DMS114 treated with DMSO at 0.1 percent for 48 hours (cell line): Measurements from ENCODE around the gene CLCN7.
A peak's percentile ranks its signal among the peaks of the same experiment; 100 is the strongest.

Experiments used
- DNase-seq: peaks from one replicate; lab custom pipeline; 2025; ENCODE audit not compliant: unreplicated experiment; lab: John Stamatoyannopoulos, UW

CLCN7 gene, protein sequence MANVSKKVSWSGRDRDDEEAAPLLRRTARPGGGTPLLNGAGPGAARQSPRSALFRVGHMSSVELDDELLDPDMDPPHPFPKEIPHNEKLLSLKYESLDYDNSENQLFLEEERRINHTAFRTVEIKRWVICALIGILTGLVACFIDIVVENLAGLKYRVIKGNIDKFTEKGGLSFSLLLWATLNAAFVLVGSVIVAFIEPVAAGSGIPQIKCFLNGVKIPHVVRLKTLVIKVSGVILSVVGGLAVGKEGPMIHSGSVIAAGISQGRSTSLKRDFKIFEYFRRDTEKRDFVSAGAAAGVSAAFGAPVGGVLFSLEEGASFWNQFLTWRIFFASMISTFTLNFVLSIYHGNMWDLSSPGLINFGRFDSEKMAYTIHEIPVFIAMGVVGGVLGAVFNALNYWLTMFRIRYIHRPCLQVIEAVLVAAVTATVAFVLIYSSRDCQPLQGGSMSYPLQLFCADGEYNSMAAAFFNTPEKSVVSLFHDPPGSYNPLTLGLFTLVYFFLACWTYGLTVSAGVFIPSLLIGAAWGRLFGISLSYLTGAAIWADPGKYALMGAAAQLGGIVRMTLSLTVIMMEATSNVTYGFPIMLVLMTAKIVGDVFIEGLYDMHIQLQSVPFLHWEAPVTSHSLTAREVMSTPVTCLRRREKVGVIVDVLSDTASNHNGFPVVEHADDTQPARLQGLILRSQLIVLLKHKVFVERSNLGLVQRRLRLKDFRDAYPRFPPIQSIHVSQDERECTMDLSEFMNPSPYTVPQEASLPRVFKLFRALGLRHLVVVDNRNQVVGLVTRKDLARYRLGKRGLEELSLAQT

DNA sequence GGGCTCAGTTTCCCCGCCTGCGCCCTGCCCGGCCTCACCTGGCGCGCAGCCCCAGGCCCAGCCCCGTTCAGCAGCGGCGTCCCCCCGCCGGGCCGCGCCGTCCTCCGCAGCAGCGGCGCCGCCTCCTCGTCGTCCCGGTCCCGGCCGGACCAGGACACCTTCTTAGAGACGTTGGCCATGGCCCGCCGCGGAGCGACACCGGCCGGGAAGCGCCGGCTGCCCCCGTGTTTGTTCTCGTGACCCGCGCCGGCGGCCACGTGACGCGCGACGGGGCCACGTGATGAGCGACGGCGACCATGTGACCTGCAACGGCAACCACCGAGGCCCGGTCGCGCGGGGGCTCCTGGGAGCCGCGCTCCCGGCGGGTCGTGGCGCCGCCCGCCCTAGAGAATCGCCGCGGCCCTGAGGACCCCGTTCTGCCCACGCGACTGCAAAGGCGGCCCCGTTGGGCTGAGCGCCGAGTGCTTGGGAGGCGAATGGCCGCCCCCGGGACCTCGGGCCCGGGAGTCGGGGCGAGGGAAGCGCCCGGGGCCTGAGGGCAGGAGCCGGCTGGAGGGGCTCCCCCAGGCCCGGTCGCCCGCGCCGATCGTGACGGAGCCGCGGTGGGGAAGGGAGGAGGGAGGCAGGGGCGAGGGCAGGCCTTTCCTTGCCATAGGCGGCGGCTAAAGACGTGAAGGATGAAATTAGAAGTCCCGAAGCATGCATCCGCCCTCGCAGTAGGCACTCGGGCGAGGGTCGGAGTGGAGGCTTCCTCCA is at the start of gene CLCN7:
Gene CLCN7 (minus strand): TSS at position 233 of the 756 bp plus-strand sequence. CDS start 54 bp downstream, at position 179.
- DNase-seq: peak; percentile 46

DNA sequence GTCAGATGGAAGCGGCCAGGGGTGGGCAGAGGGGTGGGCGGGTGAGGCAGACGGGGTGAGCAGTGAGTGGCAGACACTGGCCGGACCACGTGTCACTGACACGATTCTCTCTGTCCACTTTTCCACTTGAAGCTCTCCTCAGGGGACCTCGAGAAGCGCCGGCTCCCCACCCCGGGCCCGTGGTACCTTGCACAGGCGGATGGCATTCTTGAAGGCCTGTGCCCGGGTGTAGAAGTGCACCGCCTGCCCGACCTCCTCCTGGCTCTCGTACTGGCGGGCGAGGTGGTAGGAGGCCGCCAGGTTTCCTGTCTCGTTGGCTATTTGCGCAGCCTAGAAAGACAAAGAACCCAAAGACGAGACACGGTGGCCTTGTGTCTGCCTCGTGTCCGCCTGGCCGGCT is 49.5 kb upstream of the CLCN7 start:
- DNase-seq: no peak

DNA sequence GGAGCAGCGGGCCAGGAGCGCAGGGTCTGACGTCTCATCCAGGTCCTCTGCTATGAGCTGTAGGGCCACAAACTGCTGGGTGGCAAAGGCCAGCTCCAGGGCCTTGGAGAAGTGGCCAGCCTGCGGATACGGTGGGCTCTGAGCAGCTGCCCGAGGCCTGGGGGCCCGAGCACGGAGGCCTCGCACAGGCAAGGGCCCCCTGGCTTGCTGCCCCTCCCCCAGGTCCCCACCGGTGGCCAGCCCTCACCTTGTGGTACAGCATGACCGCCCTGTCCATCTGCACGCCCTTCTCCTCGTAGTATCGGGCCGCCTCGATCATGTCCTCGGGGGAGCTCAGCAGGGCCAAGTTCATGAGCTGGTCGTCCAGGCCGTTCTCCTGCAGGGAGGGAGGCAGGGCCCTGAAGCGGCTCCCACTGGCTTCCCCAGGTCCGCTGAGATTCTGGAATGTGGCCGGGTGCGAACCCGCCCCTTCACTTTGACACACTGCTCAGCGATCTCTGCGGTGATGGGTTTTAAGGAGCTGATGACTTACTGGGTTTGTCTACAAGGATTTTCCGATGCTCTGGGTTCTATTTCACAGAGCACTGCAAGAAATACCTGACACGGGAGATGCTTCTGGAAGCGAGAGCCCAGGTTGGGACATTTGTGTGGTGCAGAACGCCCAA is 48.9 kb upstream of the CLCN7 start:
- DNase-seq: no peak

DNA sequence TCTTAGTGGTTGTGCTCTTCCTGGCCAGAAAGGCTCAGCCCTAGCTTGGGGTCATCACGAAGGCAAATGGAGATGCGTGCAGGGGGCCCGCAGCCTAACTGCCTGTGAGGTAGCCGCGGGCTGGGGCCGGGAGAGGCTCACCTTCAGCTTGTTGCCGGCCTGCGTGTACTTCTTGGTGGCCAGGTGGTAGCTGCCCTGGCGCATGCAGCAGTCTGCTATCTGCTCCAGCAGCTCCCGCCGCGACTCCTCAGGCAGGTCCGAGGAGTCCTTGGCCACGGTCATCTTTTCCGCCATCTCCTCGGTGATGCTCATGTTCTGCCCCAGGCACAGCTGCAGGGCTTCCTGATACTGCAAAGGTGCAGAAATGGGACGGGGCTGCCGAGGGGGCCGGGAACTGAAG is 45.6 kb upstream of the CLCN7 start:
- DNase-seq: no peak

- no peak for DNase-seq
Measured at GRCh38 chr16:1519831-1520230, 45.0 kb upstream of the CLCN7 start.

DNA sequence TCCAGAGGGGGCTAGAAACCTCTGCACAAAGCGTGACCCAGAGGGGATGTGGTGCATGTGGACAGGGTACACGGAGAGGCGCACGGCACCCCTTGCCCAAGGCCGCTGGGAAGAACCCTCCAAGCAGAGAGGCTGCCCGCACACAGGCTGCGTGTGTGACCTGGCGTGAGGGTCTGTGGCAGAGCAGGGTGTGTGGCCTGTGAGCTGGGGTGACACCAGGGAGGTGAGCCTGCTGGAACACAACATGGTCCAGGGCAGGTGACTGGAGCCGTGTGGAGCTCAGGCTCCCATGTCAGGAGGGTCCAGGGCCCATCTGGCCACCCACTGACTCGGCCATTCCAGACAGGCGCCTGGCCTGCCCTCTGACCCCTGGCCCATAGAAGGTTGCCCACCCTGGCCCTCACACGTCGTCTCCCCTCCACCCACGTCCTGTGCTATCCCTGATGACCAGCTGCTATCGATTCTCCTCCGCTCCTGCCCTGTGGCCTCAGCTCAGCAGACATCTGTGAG is 43.9 kb upstream of the CLCN7 start:
- no peak for DNase-seq

- DNase-seq: no peak
Measured at GRCh38 chr16:1514507-1514906, 39.7 kb upstream of the CLCN7 start.

- no peak for DNase-seq
Measured at GRCh38 chr16:1512774-1513173, 37.9 kb upstream of the CLCN7 start.

- no peak for DNase-seq
Measured at GRCh38 chr16:1511662-1512569, 37.1 kb upstream of the CLCN7 start.

DNA sequence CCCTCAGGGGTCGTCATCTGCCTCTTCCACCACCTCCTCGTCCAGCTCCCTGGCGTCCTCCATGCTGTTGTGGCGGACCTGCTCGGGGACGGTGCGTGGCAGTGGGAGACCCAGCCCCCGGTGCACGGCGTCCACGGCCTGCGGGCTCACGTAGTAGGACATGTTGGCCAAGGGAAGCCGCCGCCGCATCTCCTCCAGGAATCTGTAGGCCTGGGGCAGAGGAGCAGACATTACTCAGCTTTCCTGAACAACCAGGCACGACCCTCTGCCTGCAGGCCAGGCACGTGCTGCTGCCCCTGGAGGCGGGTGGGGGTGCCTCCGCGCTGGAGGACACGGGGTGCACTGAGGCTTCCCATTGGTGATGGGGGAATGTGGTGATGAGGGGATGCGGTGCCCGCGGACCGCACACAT is 36.1 kb upstream of the CLCN7 start:
- no peak for DNase-seq

- DNase-seq: no peak
Measured at GRCh38 chr16:1510272-1510671, 35.4 kb upstream of the CLCN7 start.

DNA sequence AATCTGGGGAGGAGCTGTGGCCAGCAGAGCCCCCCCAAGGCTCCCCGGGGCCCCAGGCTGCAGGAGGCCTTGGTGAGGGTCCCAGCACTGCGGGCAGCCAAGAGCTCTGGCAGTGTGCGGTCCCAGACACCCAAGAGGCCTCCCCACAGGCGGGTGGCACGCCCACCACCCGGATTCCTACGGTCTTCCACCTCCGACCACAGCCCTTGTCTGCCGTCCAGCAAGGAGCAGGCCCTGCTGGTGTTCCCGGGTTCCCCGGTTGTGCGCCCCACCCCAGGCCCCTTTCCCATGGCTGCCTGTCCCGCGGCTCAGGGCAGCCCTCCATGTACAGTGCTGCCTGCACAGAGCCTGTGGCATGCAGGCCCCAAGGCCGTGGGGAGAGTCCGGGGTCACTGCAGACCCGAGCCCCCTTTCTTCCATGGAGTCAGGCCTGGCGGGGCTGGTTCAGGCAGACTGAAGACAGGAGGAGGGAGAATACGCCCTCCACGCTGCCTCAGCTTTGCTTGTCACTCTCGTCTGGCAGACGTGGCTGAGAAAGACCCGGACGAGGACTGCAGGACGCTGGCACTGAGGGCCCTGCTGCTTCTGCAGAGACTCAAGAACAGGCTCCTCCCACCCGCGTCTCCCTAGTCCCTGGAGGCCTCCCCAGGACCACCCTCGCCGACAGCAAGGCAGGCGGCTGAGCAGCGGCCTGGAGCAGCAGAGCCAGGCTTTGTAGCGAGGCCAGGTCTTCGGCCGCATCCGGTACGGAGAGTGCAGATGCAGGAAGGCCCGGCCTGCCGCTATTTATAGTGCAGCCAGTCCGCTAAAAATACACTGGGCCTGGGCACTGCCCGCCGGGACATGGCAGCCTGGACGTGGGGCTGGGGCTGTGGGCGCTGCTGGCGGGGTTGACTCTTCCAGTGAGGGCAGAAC is 34.7 kb upstream of the CLCN7 start:
- no peak for DNase-seq

GRCh38 chr16:1508494-1509187 is 33.8 kb upstream of the CLCN7 start:
- DNase-seq: no peak

GRCh38 chr16:1506494-1507213 is 31.8 kb upstream of the CLCN7 start:
- DNase-seq: no peak

DNA sequence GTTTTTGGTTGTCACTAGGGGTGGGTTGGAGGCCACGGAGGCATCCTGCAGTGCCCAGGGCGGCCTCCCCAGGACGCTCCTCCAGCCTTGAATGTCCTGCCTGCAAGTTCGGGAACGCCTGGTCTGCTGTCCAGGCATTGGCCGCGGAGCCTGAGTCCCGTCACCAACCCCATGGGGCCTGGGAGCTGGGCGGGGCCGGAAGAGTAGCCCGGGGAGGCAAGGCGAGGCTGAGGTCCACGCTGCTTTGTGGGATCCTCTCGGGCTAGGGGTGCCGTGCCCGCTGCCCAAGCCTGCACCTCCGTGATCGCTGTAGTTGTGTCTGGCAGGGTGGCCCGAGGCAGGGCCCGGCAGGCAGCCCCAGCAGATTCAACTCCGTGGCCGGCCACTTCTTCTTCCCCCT is 31.1 kb upstream of the CLCN7 start:
- no peak for DNase-seq

- no peak for DNase-seq
Measured at GRCh38 chr16:1505073-1505844, 30.4 kb upstream of the CLCN7 start.
